ENCODE measurements around the gene OR4D1. TPM values are rescaled to one million over a fixed set of nuclear protein-coding genes. Genes with fewer than 3 reads are reported as not detected.

Gene OR4D1
- total and polyA plus RNA-seq, 9 of the 15 experiments (the other 6 are each of a cell fraction or from before 2014, with no cell fraction given): not detected

DNA sequence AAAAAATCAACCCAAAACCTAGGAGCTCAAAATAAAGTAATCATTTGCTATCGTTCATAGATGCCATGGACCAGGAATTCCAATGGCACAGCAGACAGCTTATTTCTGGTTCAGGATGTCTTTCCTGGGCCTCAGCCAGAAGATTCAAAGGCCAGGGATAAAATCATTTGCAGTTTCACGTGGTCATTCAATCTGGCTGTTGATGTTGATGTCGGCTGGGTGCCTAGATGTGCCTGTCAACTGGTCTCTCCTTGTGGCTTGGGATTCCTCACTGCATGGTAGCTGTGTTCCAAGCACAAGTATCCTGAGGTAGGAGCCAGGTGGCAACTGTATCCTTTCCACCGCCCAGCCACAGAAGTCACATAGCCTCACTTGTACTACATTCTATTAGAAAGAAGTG, 33.6 kb downstream of the OR4D1 start (continued):
- no peak for TF ChIP-seq REST (IDR thresholded peaks at IDR 0.05; ENCODE audit: borderline replicate concordance)
- TF ChIP-seq REST (CRISPR knock-in tag; IDR thresholded peaks at IDR 0.05; ENCODE audit: low read depth): no peak

GRCh38 chr17:58183514-58183913, 35.3 kb downstream of the OR4D1 start:
- H3K9me3 ChIP-seq (replicated peaks; ENCODE audit: control insufficient read depth, insufficient read depth, low read depth, low read length): no peaks in the 10 kb centered on the region
- 77% methylated on average over 4 of the region's 4 CpGs for WGBS (ENCODE audit: insufficient coverage, low coverage, missing lambda C conversion rate)
- intact Hi-C loops (cut with micrococcal nuclease): no loop called here
- POLR2A ChIA-PET: no interaction called here
- no peak overlapping the region for H3K9ac ChIP-seq (ENCODE audit: insufficient read depth in 1 of 2, low read depth in 2 of 2, low read length in 2 of 2)
- H3K4me2 ChIP-seq (ENCODE audit: insufficient read depth, low read length): no peak overlapping the region
- FAIRE-seq (no peak), DNase-seq (ENCODE audit: extremely low read depth in 1 of 4, low spot score in 3 of 4) (no peak), ATAC-seq (no peak)
- no peaks in the 10 kb centered on the region for H3K79me2 ChIP-seq (ENCODE audit: control insufficient read depth, insufficient read depth, low read length)
- no peaks in the 10 kb centered on the region for H4K20me1 ChIP-seq (replicated peaks; ENCODE audit: control insufficient read depth, insufficient read depth, low read length)
- BruUV-seq (replicated peaks): no TSS peak
- no peak overlapping the region for H2AFZ ChIP-seq (ENCODE audit: low read depth, low read length)
- TF ChIP-seq ZNF316 (IDR thresholded peaks at IDR 0.05): peak; percentile 66
- TF ChIP-seq, protein P1, sequence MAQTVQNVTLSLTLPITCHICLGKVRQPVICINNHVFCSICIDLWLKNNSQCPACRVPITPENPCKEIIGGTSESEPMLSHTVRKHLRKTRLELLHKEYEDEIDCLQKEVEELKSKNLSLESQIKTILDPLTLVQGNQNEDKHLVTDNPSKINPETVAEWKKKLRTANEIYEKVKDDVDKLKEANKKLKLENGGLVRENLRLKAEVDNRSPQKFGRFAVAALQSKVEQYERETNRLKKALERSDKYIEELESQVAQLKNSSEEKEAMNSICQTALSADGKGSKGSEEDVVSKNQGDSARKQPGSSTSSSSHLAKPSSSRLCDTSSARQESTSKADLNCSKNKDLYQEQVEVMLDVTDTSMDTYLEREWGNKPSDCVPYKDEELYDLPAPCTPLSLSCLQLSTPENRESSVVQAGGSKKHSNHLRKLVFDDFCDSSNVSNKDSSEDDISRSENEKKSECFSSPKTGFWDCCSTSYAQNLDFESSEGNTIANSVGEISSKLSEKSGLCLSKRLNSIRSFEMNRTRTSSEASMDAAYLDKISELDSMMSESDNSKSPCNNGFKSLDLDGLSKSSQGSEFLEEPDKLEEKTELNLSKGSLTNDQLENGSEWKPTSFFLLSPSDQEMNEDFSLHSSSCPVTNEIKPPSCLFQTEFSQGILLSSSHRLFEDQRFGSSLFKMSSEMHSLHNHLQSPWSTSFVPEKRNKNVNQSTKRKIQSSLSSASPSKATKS (CRISPR knock-in tag; IDR thresholded peaks at IDR 0.05): no peak
- TF ChIP-seq MAFK (IDR thresholded peaks at IDR 0.05; ENCODE audit: low read length): 0 out of 2 replicates have a peak, but pooled peaks have one; percentile 17
- TF ChIP-seq MAFG (tag; conservative IDR thresholded peaks at IDR 0.05): peak; percentile 42
- TF ChIP-seq MAFF (IDR thresholded peaks at IDR 0.05; ENCODE audit: low read length): peak; percentile 33; the same call in 1 of the 2 replicates
- peak; percentile 78 for TF ChIP-seq C11orf30 (IDR thresholded peaks at IDR 0.05; ENCODE audit: low read depth)
- in situ Hi-C loops (cut with MboI): no loop called here
- no peak overlapping the region for H3K27ac ChIP-seq (ENCODE audit: extremely low read depth, low read depth, low read length)
- no peaks in the 10 kb centered on the region for H3K36me3 ChIP-seq (ENCODE audit: control insufficient read depth, insufficient read depth, low read length)
- peaks cover 26 to 32% of the 10 kb centered on the region in 2 experiments for H3K4me1 ChIP-seq (replicated peaks in 1 of 2; ENCODE audit: control insufficient read depth in 2 of 2, insufficient read depth in 2 of 2, low read length in 2 of 2)
- CTCF ChIA-PET (ENCODE audit: low intra/inter-chr PET ratio): no interaction called here
- H3K9me1 ChIP-seq (ENCODE audit: control insufficient read depth, insufficient read depth, low read length): no peaks in the 10 kb centered on the region
- peaks cover 0 to 6% of the 10 kb centered on the region in 2 experiments; a peak in 1 of 5 replicates for H3K27me3 ChIP-seq (ENCODE audit: control insufficient read depth in 2 of 2, insufficient read depth in 2 of 2, low read length in 2 of 2)
- H3K4me3 ChIP-seq: no peak overlapping the region
